ENCODE results near the gene GPC1.

DNA sequence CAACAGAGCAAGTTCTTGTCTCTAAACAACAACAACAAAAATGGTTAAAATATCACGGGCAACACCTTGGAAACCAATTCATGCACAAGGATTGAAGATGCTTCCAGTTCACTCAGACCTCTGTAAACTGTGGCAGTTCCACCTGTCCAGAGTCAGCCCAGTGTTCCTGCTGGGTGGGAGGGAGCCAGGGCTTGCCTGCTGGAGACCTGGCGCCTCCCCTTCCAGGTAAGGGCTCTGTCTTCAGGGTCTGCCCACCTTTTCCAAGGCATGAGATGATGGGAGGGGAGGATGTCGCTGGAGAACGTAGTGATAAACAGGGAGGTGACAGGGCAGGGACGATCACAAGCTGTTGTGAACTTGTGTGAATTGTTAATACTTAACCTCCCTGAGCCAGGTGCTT, 9.8 kb upstream of the GPC1 start:
- TF ChIP-seq, protein P1, sequence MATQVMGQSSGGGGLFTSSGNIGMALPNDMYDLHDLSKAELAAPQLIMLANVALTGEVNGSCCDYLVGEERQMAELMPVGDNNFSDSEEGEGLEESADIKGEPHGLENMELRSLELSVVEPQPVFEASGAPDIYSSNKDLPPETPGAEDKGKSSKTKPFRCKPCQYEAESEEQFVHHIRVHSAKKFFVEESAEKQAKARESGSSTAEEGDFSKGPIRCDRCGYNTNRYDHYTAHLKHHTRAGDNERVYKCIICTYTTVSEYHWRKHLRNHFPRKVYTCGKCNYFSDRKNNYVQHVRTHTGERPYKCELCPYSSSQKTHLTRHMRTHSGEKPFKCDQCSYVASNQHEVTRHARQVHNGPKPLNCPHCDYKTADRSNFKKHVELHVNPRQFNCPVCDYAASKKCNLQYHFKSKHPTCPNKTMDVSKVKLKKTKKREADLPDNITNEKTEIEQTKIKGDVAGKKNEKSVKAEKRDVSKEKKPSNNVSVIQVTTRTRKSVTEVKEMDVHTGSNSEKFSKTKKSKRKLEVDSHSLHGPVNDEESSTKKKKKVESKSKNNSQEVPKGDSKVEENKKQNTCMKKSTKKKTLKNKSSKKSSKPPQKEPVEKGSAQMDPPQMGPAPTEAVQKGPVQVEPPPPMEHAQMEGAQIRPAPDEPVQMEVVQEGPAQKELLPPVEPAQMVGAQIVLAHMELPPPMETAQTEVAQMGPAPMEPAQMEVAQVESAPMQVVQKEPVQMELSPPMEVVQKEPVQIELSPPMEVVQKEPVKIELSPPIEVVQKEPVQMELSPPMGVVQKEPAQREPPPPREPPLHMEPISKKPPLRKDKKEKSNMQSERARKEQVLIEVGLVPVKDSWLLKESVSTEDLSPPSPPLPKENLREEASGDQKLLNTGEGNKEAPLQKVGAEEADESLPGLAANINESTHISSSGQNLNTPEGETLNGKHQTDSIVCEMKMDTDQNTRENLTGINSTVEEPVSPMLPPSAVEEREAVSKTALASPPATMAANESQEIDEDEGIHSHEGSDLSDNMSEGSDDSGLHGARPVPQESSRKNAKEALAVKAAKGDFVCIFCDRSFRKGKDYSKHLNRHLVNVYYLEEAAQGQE (IDR thresholded peaks at IDR 0.05; ENCODE audit: insufficient read depth in 1 of 2, low read depth in 2 of 2, low read length in 2 of 2), result no peak
- TF ChIP-seq POLR2AphosphoS5 (IDR thresholded peaks at IDR 0.05; ENCODE audit: low read depth, low read length), result no peak

All from PFSK-1 (cell line).